Endodermal cell (in vitro differentiated cells): ENCODE data around the gene ZNF584. TPM values are rescaled to one million over a fixed set of nuclear protein-coding genes. Genes with fewer than 3 reads are reported as not detected.
A peak's percentile ranks its signal among the peaks of the same experiment; 100 is the strongest.

ENCODE experiments used
- DNase-seq: peaks from one replicate; pipeline ENCODE4 v3.0.0-alpha.2; 2017
- H3K27ac ChIP-seq: 2 replicates; pipeline ENCODE4 v1.5.1; 2013; ENCODE audit warnings: mild to moderate bottlenecking, low read depth, low read length, moderate library complexity
- H3K27me3 ChIP-seq: 2 replicates; pipeline ENCODE4 v1.6.1; 2013; ENCODE audit warnings: mild to moderate bottlenecking, low read length, moderate library complexity; ENCODE audit not compliant: insufficient read depth, control insufficient read depth, poor library complexity, severe bottlenecking
- H3K36me3 ChIP-seq: 2 replicates; pipeline ENCODE4 v1.7.0; 2013; ENCODE audit warnings: mild to moderate bottlenecking, low read length, moderate library complexity; ENCODE audit not compliant: control insufficient read depth, insufficient read depth
- H3K4me1 ChIP-seq: one replicate; pipeline ENCODE4 v1.7.0; 2013; ENCODE audit warnings: low read length; ENCODE audit not compliant: control insufficient read depth, insufficient read depth
- H3K4me3 ChIP-seq: 2 replicates; pipeline ENCODE4 v1.5.1; 2013; ENCODE audit warnings: mild to moderate bottlenecking, low read length, moderate library complexity
- H3K9ac ChIP-seq: 2 replicates; pipeline ENCODE4 v1.6.1; 2013; ENCODE audit warnings: mild to moderate bottlenecking, low read length, moderate library complexity; ENCODE audit not compliant: poor library complexity, severe bottlenecking; ENCODE audit errors: extremely low read depth
- H3K9me3 ChIP-seq: 2 replicates; pipeline ENCODE4 v1.6.1; 2013; ENCODE audit warnings: mild to moderate bottlenecking, low read length, moderate library complexity; ENCODE audit not compliant: control insufficient read depth
- H3K27ac Mint-ChIP-seq: 2 replicates; pipeline ENCODE4 v1.8.0; 2020; ENCODE audit warnings: mixed read lengths
- H3K27me3 Mint-ChIP-seq: 2 replicates; pipeline ENCODE4 v1.8.0; 2021; ENCODE audit warnings: mild to moderate bottlenecking, mixed read lengths; ENCODE audit not compliant: insufficient read depth
- H3K36me3 Mint-ChIP-seq: 2 replicates; pipeline ENCODE4 v1.8.0; 2020; ENCODE audit warnings: low read depth, mixed read lengths
- H3K4me1 Mint-ChIP-seq: 2 replicates; pipeline ENCODE4 v1.8.0; 2020; ENCODE audit warnings: mixed read lengths
- H3K4me3 Mint-ChIP-seq: 2 replicates; pipeline ENCODE4 v1.8.0; 2020; ENCODE audit warnings: mild to moderate bottlenecking, moderate library complexity, mixed read lengths
- H3K9me3 Mint-ChIP-seq: 2 replicates; pipeline ENCODE4 v1.8.0; 2020; ENCODE audit warnings: mild to moderate bottlenecking, mixed read lengths
- WGBS, 2 experiments: methylation state at CpG; one replicate each; pipeline versions ENCODE4 v1.1.5 to v1.1.7; 2013; ENCODE audit warnings: missing lambda C conversion rate in 2 of 2, mixed read lengths in 1 of 2; ENCODE audit not compliant: insufficient coverage in 1 of 2, insufficient read length in 1 of 2; 5-methylcytosine and 5-hydroxymethylcytosine counted together
- microRNA-seq: library from miRNA; unstranded; fragments of <30 nt; microRNA quantifications from one replicate; pipeline ENCODE4 v1.2.0, GENCODE V29; 2020; ENCODE audit warnings: borderline microRNAs expressed
- total RNA-seq, 2 donors: library from RNA; stranded (reverse); fragmentation: NEBNext Ultra II Directional in 1 of 2; extraction: Animal tissue kit (Norgen Biotek cat#: 25700) in 1 of 2; gene quantifications; 2 replicates in 1 of 2; 3 replicates in 1 of 2; pipeline ENCODE4 v1.2.1, GENCODE V29; 2021
- TF ChIP-seq, protein P1 (sequence below): fragments of 200-600 bp; sonication (generic); conservative IDR thresholded peaks from 2 replicates; pipeline ENCODE4 v1.5.0; 2021; ENCODE audit warnings: antibody characterized with exemption, mild to moderate bottlenecking

ZNF584 gene
- total RNA-seq, 2 donors from 2014 or later, result 10.3 to 14.8 TPM

DNA sequence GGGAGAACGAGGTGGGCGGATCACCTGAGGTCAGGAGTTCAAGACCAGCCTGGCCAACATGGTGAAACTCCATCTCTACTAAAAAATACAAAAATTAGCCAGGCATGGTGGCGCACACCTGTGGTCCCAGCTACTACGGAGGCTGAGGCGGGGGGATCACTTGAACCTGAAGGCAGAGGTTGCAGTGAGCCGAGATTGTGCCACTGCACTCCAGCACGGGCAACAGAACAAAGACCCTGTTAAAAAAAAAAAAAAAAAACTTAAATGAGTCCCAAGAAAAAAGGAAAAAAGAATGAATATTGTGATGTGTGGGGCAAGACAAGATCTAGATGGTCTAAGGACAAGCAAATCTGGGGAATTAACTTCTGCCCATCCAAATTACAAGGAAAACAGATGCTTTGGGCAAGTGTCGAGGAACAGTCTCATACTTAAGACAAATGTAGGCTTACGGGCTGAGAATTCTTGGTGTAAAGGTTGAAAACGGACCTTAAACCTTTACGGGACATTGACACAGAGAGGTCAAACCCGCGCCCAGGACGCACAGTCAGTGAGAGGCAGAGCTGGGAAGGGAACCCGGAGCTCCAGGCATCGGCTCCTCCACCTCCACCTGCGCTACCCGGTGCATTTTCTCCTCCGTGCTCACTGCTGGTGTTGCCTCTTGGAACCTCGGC is 57.8 kb downstream of the ZNF584 start:
- Histone ChIP-seq H3K27ac (no peak overlapping the region), H3K4me1 (no peaks in the 10 kb centered on the region), H3K4me3 (peak overlapping the region; percentile 77), H3K36me3 (peaks cover 4% of the 10 kb centered on the region), H3K9me3 (no peaks in the 10 kb centered on the region), H3K9ac (peak overlapping the region; percentile 51), H3K27me3 (peaks cover 9% of the 10 kb centered on the region)
- peak overlapping the region; percentile 13 for H3K27ac Mint-ChIP-seq
- H3K36me3 Mint-ChIP-seq, result peaks cover 8% of the 10 kb centered on the region
- TF ChIP-seq, protein P1, sequence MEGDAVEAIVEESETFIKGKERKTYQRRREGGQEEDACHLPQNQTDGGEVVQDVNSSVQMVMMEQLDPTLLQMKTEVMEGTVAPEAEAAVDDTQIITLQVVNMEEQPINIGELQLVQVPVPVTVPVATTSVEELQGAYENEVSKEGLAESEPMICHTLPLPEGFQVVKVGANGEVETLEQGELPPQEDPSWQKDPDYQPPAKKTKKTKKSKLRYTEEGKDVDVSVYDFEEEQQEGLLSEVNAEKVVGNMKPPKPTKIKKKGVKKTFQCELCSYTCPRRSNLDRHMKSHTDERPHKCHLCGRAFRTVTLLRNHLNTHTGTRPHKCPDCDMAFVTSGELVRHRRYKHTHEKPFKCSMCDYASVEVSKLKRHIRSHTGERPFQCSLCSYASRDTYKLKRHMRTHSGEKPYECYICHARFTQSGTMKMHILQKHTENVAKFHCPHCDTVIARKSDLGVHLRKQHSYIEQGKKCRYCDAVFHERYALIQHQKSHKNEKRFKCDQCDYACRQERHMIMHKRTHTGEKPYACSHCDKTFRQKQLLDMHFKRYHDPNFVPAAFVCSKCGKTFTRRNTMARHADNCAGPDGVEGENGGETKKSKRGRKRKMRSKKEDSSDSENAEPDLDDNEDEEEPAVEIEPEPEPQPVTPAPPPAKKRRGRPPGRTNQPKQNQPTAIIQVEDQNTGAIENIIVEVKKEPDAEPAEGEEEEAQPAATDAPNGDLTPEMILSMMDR, result no peak
- H3K4me3 Mint-ChIP-seq, result peak overlapping the region; percentile 67
- H3K9me3 Mint-ChIP-seq, result no peaks in the 10 kb centered on the region
- H3K4me1 Mint-ChIP-seq, result peaks cover 11% of the 10 kb centered on the region
- no peak for DNase-seq
- H3K27me3 Mint-ChIP-seq, result peaks cover 26% of the 10 kb centered on the region
- 45 to 46% methylated on average over 10 to 20 of the region's 20 CpGs for WGBS, 2 experiments

DNA sequence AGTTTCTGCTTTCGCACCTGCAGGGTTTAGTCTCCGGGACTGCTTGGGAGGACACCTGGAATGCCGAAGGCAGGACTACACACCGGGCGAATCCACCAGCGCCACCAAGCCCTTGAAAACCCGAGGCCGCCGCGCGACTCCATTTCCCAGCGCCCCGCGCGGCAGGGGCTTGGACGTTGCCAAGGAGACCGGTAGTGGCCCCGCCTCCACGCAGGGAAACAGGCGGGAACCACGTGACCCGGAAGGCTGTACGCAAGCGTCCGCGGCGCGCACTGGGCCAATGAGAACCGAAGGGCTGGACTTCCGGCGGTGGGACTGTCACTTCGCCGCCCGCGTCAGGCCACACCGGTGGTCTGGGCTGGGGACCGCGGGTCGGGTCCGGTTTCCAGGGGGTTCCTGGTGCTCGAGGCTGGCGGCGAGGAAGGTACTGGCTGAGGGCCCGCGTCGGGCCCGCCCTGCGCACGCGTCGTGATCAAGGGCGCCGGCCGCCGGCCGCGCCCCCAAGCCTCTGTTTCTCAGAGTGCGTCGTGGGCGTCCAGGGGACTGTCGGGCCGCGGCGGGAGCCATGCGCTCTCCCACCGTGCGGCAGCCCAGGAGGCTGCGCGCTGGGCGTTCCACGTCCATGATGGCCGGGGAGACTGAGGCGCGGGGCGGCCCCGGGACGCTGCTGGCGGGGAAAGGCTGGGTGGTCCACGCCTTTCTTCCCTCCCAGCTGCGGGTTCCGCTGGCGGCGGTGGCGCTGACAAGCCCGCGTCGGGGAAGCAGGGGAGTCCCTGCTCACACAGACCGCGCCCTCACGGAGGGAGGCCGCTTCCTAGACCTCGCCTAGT is 58.5 kb downstream of the ZNF584 start, which contains the start of gene ZNF324:
ZNF324 (plus strand) TSS at position 321 of the 830 bp plus-strand sequence. CDS start 2,106 bp downstream, outside the sequence.
- H3K36me3 Mint-ChIP-seq, result peaks cover 8% of the 10 kb centered on the region
- WGBS, 2 experiments, result 0% methylated on average over 41 to 92 of the region's 92 CpGs
- Histone ChIP-seq H3K4me1 (no peaks in the 10 kb centered on the region), H3K9ac (peak within 1 kb of the TSS; percentile 51), H3K36me3 (peaks cover 5% of the 10 kb centered on the region), H3K27ac (peak within 1 kb of the TSS; percentile 60), H3K27me3 (peaks cover 9% of the 10 kb centered on the region), H3K9me3 (no peaks in the 10 kb centered on the region), H3K4me3 (peak within 1 kb of the TSS; percentile 77)
- peaks cover 24% of the 10 kb centered on the region for H3K27me3 Mint-ChIP-seq
- peak; percentile 99 for DNase-seq
- peak within 1 kb of the TSS; percentile 67 for H3K4me3 Mint-ChIP-seq
- H3K4me1 Mint-ChIP-seq, result peaks cover 11% of the 10 kb centered on the region
- TF ChIP-seq, protein P1, result no peak
- H3K27ac Mint-ChIP-seq, result peak within 1 kb of the TSS; percentile 13
- no peaks in the 10 kb centered on the region for H3K9me3 Mint-ChIP-seq

Small RNA genes lying within 50 kb of the gene (microRNA-seq; reads per million reads assigned to microRNA genes)
- gene MIR4754, result not detected

Other genes with a start within 250 kb of the ZNF584 start
- 10 to 100 TPM; 23.2 to 24.9 TPM for gene ZNF274, start 225.6 kb upstream of the ZNF584 start, total RNA-seq
- 10 to 100 TPM; 65.7 to 80.2 TPM for gene ZNF544, start 179.7 kb upstream of the ZNF584 start, total RNA-seq
- gene ZNF8, start 129.7 kb upstream of the ZNF584 start, total RNA-seq, result 10 to 100 TPM; 14.4 to 16.1 TPM
- 10 to 100 TPM; 27.5 to 28.0 TPM for gene ERVK3-1, start 103.3 kb upstream of the ZNF584 start, total RNA-seq
- 1 to 10 TPM; 3.8 TPM for gene ZSCAN22, start 81.7 kb upstream of the ZNF584 start, total RNA-seq
- gene A1BG, start 55.2 kb upstream of the ZNF584 start, total RNA-seq, result 10 to 100 TPM; 12.6 to 16.4 TPM
- 1 to 10 TPM; 5.2 to 5.9 TPM for gene ZNF497, start 45.9 kb upstream of the ZNF584 start, total RNA-seq
- gene ZNF837, start 27.6 kb upstream of the ZNF584 start, total RNA-seq, result 1 to 10 TPM; 3.1 to 3.8 TPM
- 1,000 to 10,000 TPM in 1 of 2 donors, 100 to 1,000 TPM in 1; 896 to 1,039 TPM for gene RPS5, start 21.4 kb upstream of the ZNF584 start, total RNA-seq
- gene RNF225, start 13.0 kb upstream of the ZNF584 start, total RNA-seq, result under 1 TPM; 0.82 to 0.92 TPM
- gene ZNF132, start 31.5 kb downstream of the ZNF584 start, total RNA-seq, result 1 to 10 TPM in 1 of 2 donors, under 1 TPM in 1; 0.71 to 1.2 TPM
- 1 to 10 TPM; 5.4 to 6.0 TPM for gene ZNF324B, start 43.0 kb downstream of the ZNF584 start, total RNA-seq
- gene ZNF324, start 58.4 kb downstream of the ZNF584 start, total RNA-seq, result 1 to 10 TPM; 7.0 to 8.7 TPM
- gene ZNF446, start 67.7 kb downstream of the ZNF584 start, total RNA-seq, result 10 to 100 TPM; 10.4 to 10.7 TPM
- gene SLC27A5, start 103.3 kb downstream of the ZNF584 start, total RNA-seq, result 10 to 100 TPM; 13.6 to 15.3 TPM
- 10 to 100 TPM; 19.0 to 19.4 TPM for gene ZBTB45, start 111.2 kb downstream of the ZNF584 start, total RNA-seq
- gene TRIM28, start 135.4 kb downstream of the ZNF584 start, total RNA-seq, result 100 to 1,000 TPM; 809 to 859 TPM
- gene CHMP2A, start 146.5 kb downstream of the ZNF584 start, total RNA-seq, result 100 to 1,000 TPM in 1 of 2 donors, 10 to 100 TPM in 1; 97.7 to 147 TPM
- gene UBE2M, start 150.0 kb downstream of the ZNF584 start, total RNA-seq, result 100 to 1,000 TPM in 1 of 2 donors, 10 to 100 TPM in 1; 90.8 to 116 TPM
- gene MZF1, start 164.7 kb downstream of the ZNF584 start, total RNA-seq, result 10 to 100 TPM; 24.3 to 33.1 TPM